ENCODE results near the gene MXRA8. TPM values are rescaled to one million over a fixed set of nuclear protein-coding genes. Genes with fewer than 3 reads are reported as not detected.

The MXRA8 gene
- total and polyA plus RNA-seq, 9 of the 15 experiments (the other 6 are each of a cell fraction or from before 2014, with no cell fraction given) = 0.66 to 11.3 (median 6.3) TPM

GRCh38 chr1:1357871-1358432 lies 403 bp downstream of the MXRA8 start (continued):
- TF ChIP-seq ZNF77 (CRISPR knock-in tag; IDR thresholded peaks at IDR 0.05) (no peak), RFX5 (IDR thresholded peaks at IDR 0.05; ENCODE audit: low read depth, low read length) (no peak), TSC22D4 (tag; IDR thresholded peaks at IDR 0.05) (no peak), MCM7 (IDR thresholded peaks at IDR 0.05) (no peak)

GRCh38 chr1:1356796-1357401 lies 1.5 kb downstream of the MXRA8 start:
- intact Hi-C loops (cut with micrococcal nuclease) (no loop called here), in situ Hi-C loops (cut with MboI) (no loop called here)
- Histone ChIP-seq H4K20me1 (replicated peaks; ENCODE audit: control insufficient read depth, insufficient read depth, low read length) (no peaks in the 10 kb centered on the region), H3K9me1 (ENCODE audit: control insufficient read depth, insufficient read depth, low read length) (no peaks in the 10 kb centered on the region), H3K4me3 (peak overlapping the region; percentile 33), H3K36me3 (ENCODE audit: control insufficient read depth, insufficient read depth, low read length) (no peaks in the 10 kb centered on the region), H3K4me2 (ENCODE audit: insufficient read depth, low read length) (no peak overlapping the region; the same call in 1 of the 2 replicates), H3K27ac (ENCODE audit: extremely low read depth, low read depth, low read length) (no peak overlapping the region; the same call in 2 of the 3 replicates), H3K4me1 (replicated peaks in 1 of 2; ENCODE audit: control insufficient read depth in 2 of 2, insufficient read depth in 2 of 2, low read length in 2 of 2) (peaks cover 19 to 94% of the 10 kb centered on the region in 2 experiments), H3K9ac (ENCODE audit: insufficient read depth in 1 of 2, low read depth in 2 of 2, low read length in 2 of 2) (peak overlapping the region; percentile 30 to 89; a peak in 3 of 4 replicates), H3K27me3 (ENCODE audit: control insufficient read depth in 2 of 2, insufficient read depth in 2 of 2, low read length in 2 of 2) (no peaks in the 10 kb centered on the region; a peak in 1 of 5 replicates), H3K9me3 (replicated peaks; ENCODE audit: control insufficient read depth, insufficient read depth, low read depth, low read length) (0 out of 2 replicates have a peak, but pooled peaks cover 2% of the 10 kb centered on the region), H2AFZ (ENCODE audit: low read depth, low read length) (no peak overlapping the region), H3K79me2 (ENCODE audit: control insufficient read depth, insufficient read depth, low read length) (peaks cover 10% of the 10 kb centered on the region; the same call in 2 of the 3 replicates)
- DNase-seq (ENCODE audit: extremely low read depth in 1 of 4, low spot score in 3 of 4) (no peak), ATAC-seq (no peak), FAIRE-seq (no peak)
- 70% methylated on average over 24 of the region's 26 CpGs for WGBS (ENCODE audit: insufficient coverage, low coverage, missing lambda C conversion rate)
- ChIA-PET CTCF (ENCODE audit: low intra/inter-chr PET ratio) (no interaction called here), POLR2A (interaction anchor here (1.0 to 1.3 kb wide), 2 partner anchors 13 to 15 kb away, joined by 3 to 5 read pairs; no protein-coding TSS in a partner anchor)
- no TSS peak for BruUV-seq (replicated peaks)
- TF ChIP-seq POLR2G (IDR thresholded peaks at IDR 0.05; ENCODE audit: low read depth, low read length) = peak; percentile 66
- TF ChIP-seq TRIM28 (IDR thresholded peaks at IDR 0.05) = no peak
- peak; percentile 23 for TF ChIP-seq RBM22 (IDR thresholded peaks at IDR 0.05; ENCODE audit: low read depth, low read length, poor library complexity, severe bottlenecking)
- peak; percentile 50 for TF ChIP-seq RBFOX2 (IDR thresholded peaks at IDR 0.05; ENCODE audit: low read depth, low read length)
- TF ChIP-seq, protein P1, sequence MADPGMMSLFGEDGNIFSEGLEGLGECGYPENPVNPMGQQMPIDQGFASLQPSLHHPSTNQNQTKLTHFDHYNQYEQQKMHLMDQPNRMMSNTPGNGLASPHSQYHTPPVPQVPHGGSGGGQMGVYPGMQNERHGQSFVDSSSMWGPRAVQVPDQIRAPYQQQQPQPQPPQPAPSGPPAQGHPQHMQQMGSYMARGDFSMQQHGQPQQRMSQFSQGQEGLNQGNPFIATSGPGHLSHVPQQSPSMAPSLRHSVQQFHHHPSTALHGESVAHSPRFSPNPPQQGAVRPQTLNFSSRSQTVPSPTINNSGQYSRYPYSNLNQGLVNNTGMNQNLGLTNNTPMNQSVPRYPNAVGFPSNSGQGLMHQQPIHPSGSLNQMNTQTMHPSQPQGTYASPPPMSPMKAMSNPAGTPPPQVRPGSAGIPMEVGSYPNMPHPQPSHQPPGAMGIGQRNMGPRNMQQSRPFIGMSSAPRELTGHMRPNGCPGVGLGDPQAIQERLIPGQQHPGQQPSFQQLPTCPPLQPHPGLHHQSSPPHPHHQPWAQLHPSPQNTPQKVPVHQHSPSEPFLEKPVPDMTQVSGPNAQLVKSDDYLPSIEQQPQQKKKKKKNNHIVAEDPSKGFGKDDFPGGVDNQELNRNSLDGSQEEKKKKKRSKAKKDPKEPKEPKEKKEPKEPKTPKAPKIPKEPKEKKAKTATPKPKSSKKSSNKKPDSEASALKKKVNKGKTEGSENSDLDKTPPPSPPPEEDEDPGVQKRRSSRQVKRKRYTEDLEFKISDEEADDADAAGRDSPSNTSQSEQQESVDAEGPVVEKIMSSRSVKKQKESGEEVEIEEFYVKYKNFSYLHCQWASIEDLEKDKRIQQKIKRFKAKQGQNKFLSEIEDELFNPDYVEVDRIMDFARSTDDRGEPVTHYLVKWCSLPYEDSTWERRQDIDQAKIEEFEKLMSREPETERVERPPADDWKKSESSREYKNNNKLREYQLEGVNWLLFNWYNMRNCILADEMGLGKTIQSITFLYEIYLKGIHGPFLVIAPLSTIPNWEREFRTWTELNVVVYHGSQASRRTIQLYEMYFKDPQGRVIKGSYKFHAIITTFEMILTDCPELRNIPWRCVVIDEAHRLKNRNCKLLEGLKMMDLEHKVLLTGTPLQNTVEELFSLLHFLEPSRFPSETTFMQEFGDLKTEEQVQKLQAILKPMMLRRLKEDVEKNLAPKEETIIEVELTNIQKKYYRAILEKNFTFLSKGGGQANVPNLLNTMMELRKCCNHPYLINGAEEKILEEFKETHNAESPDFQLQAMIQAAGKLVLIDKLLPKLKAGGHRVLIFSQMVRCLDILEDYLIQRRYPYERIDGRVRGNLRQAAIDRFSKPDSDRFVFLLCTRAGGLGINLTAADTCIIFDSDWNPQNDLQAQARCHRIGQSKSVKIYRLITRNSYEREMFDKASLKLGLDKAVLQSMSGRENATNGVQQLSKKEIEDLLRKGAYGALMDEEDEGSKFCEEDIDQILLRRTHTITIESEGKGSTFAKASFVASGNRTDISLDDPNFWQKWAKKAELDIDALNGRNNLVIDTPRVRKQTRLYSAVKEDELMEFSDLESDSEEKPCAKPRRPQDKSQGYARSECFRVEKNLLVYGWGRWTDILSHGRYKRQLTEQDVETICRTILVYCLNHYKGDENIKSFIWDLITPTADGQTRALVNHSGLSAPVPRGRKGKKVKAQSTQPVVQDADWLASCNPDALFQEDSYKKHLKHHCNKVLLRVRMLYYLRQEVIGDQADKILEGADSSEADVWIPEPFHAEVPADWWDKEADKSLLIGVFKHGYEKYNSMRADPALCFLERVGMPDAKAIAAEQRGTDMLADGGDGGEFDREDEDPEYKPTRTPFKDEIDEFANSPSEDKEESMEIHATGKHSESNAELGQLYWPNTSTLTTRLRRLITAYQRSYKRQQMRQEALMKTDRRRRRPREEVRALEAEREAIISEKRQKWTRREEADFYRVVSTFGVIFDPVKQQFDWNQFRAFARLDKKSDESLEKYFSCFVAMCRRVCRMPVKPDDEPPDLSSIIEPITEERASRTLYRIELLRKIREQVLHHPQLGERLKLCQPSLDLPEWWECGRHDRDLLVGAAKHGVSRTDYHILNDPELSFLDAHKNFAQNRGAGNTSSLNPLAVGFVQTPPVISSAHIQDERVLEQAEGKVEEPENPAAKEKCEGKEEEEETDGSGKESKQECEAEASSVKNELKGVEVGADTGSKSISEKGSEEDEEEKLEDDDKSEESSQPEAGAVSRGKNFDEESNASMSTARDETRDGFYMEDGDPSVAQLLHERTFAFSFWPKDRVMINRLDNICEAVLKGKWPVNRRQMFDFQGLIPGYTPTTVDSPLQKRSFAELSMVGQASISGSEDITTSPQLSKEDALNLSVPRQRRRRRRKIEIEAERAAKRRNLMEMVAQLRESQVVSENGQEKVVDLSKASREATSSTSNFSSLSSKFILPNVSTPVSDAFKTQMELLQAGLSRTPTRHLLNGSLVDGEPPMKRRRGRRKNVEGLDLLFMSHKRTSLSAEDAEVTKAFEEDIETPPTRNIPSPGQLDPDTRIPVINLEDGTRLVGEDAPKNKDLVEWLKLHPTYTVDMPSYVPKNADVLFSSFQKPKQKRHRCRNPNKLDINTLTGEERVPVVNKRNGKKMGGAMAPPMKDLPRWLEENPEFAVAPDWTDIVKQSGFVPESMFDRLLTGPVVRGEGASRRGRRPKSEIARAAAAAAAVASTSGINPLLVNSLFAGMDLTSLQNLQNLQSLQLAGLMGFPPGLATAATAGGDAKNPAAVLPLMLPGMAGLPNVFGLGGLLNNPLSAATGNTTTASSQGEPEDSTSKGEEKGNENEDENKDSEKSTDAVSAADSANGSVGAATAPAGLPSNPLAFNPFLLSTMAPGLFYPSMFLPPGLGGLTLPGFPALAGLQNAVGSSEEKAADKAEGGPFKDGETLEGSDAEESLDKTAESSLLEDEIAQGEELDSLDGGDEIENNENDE (IDR thresholded peaks at IDR 0.05; ENCODE audit: low read depth, low read length) = no peak
- no peak for TF ChIP-seq POLR2H (tag; IDR thresholded peaks at IDR 0.05; ENCODE audit: low read depth)
